HG02678 (cell line): ENCODE results near the gene ZSCAN21.
"Not testable (repeated sequence)": the region's sequence is repeated elsewhere in the genome, so short reads cannot be mapped to it uniquely, and the experiment has no call there.

Source experiments
- ATAC-seq: cut with Tn5 transposase; IDR thresholded peaks from one replicate; pipeline ENCODE4 v1.9.1; 2021; ENCODE audit warnings: mild to moderate bottlenecking, moderate library complexity; ENCODE audit not compliant: unreplicated experiment

ZSCAN21 gene

GRCh38 chr7:100049441-100050291, at the start of gene ZSCAN21:
TSS of gene ZSCAN21 (plus strand) at chr7:100049774. CDS start at chr7:100057007, 7,233 bp downstream.
- peak; percentile 92 for ATAC-seq

- ATAC-seq: no peak
Measured at GRCh38 chr7:100000239-100000638, 49.3 kb upstream of the ZSCAN21 start.

- ATAC-seq: no peak
Measured at GRCh38 chr7:100003711-100004661, 45.6 kb upstream of the ZSCAN21 start.

GRCh38 chr7:100007887-100008286, 41.7 kb upstream of the ZSCAN21 start:
- no peak for ATAC-seq

- ATAC-seq: no peak
Measured at GRCh38 chr7:100008525-100008924, 41.0 kb upstream of the ZSCAN21 start.

- not testable (repeated sequence) for ATAC-seq
Measured at GRCh38 chr7:100009952-100010351, 39.6 kb upstream of the ZSCAN21 start.

GRCh38 chr7:100010901-100011300, 38.7 kb upstream of the ZSCAN21 start:
- ATAC-seq: no peak

GRCh38 chr7:100011516-100011915, 38.1 kb upstream of the ZSCAN21 start:
- no peak for ATAC-seq

- not testable (repeated sequence) for ATAC-seq
Measured at GRCh38 chr7:100012385-100013327, 36.9 kb upstream of the ZSCAN21 start.

GRCh38 chr7:100013328-100013676, 36.3 kb upstream of the ZSCAN21 start:
- no peak for ATAC-seq

GRCh38 chr7:100015232-100016214, 34.1 kb upstream of the ZSCAN21 start, which contains the start of gene ZKSCAN1:
TSS of gene ZKSCAN1 (plus strand) at chr7:100015596. CDS start at chr7:100023507, 7,911 bp downstream.
- ATAC-seq: peak; percentile 96

GRCh38 chr7:100016215-100016901, 33.2 kb upstream of the ZSCAN21 start:
- no peak for ATAC-seq

- ATAC-seq: no peak
Measured at GRCh38 chr7:100017300-100017699, 32.3 kb upstream of the ZSCAN21 start.

- ATAC-seq: no peak
Measured at GRCh38 chr7:100017875-100018274, 31.7 kb upstream of the ZSCAN21 start.

- ATAC-seq: no peak
Measured at GRCh38 chr7:100019908-100020307, 29.7 kb upstream of the ZSCAN21 start.

GRCh38 chr7:100021297-100021696, 28.3 kb upstream of the ZSCAN21 start:
- ATAC-seq: no peak

- ATAC-seq: no peak
Measured at GRCh38 chr7:100022621-100023020, 27.0 kb upstream of the ZSCAN21 start.

- no peak for ATAC-seq
Measured at GRCh38 chr7:100023526-100023925, 26.0 kb upstream of the ZSCAN21 start.
